Lung (tissue), 12 donors: ENCODE measurements around the gene CMTM5. TPM values are rescaled to one million over a fixed set of nuclear protein-coding genes. Genes with fewer than 3 reads are reported as not detected.
A peak's percentile ranks its signal among the peaks of the same experiment; 100 is the strongest.

ENCODE experiments used
- ATAC-seq: fragments of 200-7000 bp; cut with Tn5 transposase; one replicate; pipeline ENCODE4 v1.9.1; 2020; ENCODE audit warnings: moderate number of reproducible peaks; ENCODE audit not compliant: insufficient read depth, low FRiP score
- DNase-seq, 3 donors: peaks; one replicate each; pipeline ENCODE4 v3.0.0-alpha.2; 2013 to 2017
- H3K27ac ChIP-seq, 2 donors: one replicate each; pipeline ENCODE4 v1.5.1; 2013; ENCODE audit warnings: mild to moderate bottlenecking in 2 of 2, moderate library complexity in 2 of 2, control low read depth in 1 of 2, inconsistent platforms in 1 of 2, low read depth in 1 of 2, low read length in 1 of 2
- H3K27me3 ChIP-seq, 3 donors: one replicate each; pipeline ENCODE4 v1.5.1; 2013; ENCODE audit warnings: low read length in 2 of 3; ENCODE audit not compliant: control insufficient read depth in 3 of 3, insufficient read depth in 3 of 3
- H3K36me3 ChIP-seq, 4 donors: one replicate each; pipeline ENCODE4 v1.5.1; 2013; ENCODE audit warnings: low read length in 4 of 4, mild to moderate bottlenecking in 1 of 4, moderate library complexity in 1 of 4; ENCODE audit not compliant: control insufficient read depth in 4 of 4, insufficient read depth in 4 of 4
- H3K4me1 ChIP-seq, 5 donors: one replicate each; pipeline ENCODE4 v1.5.1; 2013; ENCODE audit warnings: low read length in 5 of 5, mild to moderate bottlenecking in 2 of 5, moderate library complexity in 1 of 5; ENCODE audit not compliant: control insufficient read depth in 5 of 5, insufficient read depth in 5 of 5
- H3K4me3 ChIP-seq: one replicate; pipeline ENCODE4 v1.5.1; 2013; ENCODE audit warnings: mild to moderate bottlenecking, control low read depth, moderate library complexity
- H3K9ac ChIP-seq, 2 donors: one replicate each; pipeline ENCODE4 v1.5.1; 2013; ENCODE audit warnings: low read length in 2 of 2, control low read depth in 1 of 2; ENCODE audit not compliant: insufficient read depth in 1 of 2
- H3K9me3 ChIP-seq, 4 donors: one replicate each; pipeline ENCODE4 v1.5.1; 2013; ENCODE audit warnings: low read length in 3 of 4, mild to moderate bottlenecking in 1 of 4, moderate library complexity in 1 of 4; ENCODE audit not compliant: control insufficient read depth in 4 of 4, insufficient read depth in 3 of 4
- WGBS, 2 donors: extraction: QIAGEN DNeasy Blood & Tissue Kit; methylation state at CpG; one replicate each; pipeline ENCODE4 v1.1.7; 2013; 5-methylcytosine and 5-hydroxymethylcytosine counted together
- polyA plus RNA-seq, 2 donors: library from polyadenylated mRNA; stranded (reverse); fragments of 200-250 nt; gene quantifications; one replicate each; pipeline ENCODE4 v1.2.1, GENCODE V29; 2013
- total RNA-seq, 2 donors: library from RNA; depleted of rRNA in 1 of 2; stranded (reverse); fragments of >200 nt in 1 of 2; gene quantifications; one replicate each; pipeline ENCODE4 v1.2.1, GENCODE V29; 2014 to 2021
- TF ChIP-seq, protein P1 (sequence below): IDR thresholded peaks from 2 replicates; pipeline ENCODE4 v1.5.1; 2012; ENCODE audit warnings: mild to moderate bottlenecking; ENCODE audit errors: control extremely low read depth, extremely low read depth
- donor health status: control.
- donor health status: control.
- donor health status: Bipolar disorder and iron deficiency.
- donor health status: healthy.
- donor health status: DM: yes; HTN: yes; CAD: no.

The CMTM5 gene
- total and polyA plus RNA-seq, 4 donors = 0.55 to 3.3 (median 1.4) TPM

DNA sequence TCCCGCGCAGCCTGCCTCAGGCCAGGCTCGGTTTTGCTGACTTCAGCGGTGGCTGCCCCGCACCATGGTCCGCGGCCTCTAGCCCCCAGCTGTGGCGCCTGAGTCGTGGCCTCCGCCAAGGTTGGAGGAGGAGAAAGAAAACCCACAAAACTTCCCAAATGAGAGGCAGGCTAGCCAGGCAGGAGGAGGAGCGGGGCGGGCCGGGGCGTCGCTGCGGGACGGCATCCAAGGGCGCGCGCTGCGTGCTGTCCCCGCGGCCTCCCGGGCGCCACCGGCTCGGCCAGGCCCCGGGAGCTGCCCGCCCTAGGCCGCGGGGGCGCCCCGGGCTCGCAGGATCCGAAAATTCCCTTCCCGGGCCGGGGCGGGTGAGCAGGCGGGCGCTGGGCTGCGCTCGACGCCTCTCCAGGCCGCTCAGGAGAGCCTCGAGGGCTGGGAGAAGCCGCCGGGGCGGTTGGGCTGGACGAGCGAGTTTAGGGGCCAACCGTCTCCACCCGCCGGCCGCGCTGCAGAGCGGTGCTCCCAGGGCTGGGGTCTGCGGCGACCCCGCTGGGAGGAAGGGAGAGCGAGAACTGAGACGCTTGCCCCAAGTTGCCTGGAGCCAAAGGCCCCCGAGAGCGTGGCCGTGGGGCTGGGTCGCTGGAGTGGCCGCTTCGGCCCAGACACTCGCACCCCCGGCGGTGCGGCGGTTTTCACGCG lies 11.7 kb upstream of the CMTM5 start, which contains the start of gene EFS:
Gene EFS (minus strand): TSS at position 137 of the 696 bp plus-strand sequence. CDS start 147 bp downstream, outside the sequence.
- peak within 1 kb of the TSS; percentile 33 for H3K4me3 ChIP-seq
- 1 to 2% methylated on average over 64 to 74 of the region's 74 CpGs for WGBS, 2 donors
- peak within 1 kb of the TSS; percentile 82 to 96 for H3K9ac ChIP-seq
- TF ChIP-seq, protein P1, sequence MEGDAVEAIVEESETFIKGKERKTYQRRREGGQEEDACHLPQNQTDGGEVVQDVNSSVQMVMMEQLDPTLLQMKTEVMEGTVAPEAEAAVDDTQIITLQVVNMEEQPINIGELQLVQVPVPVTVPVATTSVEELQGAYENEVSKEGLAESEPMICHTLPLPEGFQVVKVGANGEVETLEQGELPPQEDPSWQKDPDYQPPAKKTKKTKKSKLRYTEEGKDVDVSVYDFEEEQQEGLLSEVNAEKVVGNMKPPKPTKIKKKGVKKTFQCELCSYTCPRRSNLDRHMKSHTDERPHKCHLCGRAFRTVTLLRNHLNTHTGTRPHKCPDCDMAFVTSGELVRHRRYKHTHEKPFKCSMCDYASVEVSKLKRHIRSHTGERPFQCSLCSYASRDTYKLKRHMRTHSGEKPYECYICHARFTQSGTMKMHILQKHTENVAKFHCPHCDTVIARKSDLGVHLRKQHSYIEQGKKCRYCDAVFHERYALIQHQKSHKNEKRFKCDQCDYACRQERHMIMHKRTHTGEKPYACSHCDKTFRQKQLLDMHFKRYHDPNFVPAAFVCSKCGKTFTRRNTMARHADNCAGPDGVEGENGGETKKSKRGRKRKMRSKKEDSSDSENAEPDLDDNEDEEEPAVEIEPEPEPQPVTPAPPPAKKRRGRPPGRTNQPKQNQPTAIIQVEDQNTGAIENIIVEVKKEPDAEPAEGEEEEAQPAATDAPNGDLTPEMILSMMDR = no peak
- ATAC-seq (peak; percentile 60), DNase-seq (peak; percentile 62 to 74 (median 68))
- no peaks in the 10 kb centered on the region for H3K27me3 ChIP-seq
- H3K4me1 ChIP-seq = peaks cover 0 to 42% (median 17%) of the 10 kb centered on the region in 5 donors
- peak within 1 kb of the TSS; percentile 54 to 87 for H3K27ac ChIP-seq
- no peaks in the 10 kb centered on the region for H3K9me3 ChIP-seq
- H3K36me3 ChIP-seq = peaks cover 0 to 19% (median 7%) of the 10 kb centered on the region in 4 donors

DNA sequence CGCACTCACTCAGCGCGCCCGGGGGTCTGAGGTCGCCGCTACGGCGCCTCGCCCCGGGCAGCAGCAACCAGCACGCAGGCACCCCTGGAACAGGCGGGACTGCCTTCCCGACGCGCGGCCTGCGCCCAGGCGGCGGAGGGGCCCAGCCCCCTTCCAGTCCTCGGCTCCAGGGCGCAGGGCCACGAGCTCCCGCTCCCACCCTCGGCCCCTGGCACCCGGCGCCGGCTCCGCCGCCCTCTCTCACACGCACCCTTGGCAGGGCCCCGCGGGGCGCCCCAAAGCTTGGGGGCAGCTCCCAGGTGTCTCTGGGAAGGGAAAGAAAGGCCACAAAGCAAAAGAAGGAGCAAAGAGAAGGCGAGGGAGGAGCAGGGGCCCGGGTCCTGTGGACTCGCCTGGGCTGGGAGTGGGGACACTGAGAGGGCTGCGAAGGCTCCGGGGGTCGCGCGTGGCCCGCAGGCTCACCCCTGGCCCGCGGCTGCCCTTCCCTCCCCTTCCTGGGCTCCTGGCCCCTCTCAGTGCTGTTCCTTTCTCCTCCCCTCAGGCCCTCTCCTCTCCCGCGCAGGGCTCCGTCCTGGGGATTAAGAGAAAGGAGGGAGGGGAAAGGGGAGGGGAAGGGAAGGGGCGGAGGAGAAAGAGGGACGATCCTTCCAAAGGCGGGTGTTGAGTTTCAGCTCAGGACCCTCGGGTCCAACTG lies 11.0 kb upstream of the CMTM5 start:
- 4 to 7% methylated on average over 30 to 51 of the region's 51 CpGs for WGBS, 2 donors
- TF ChIP-seq, protein P1 = no peak
- H3K27me3 ChIP-seq = no peaks in the 10 kb centered on the region
- H3K4me3 ChIP-seq = peak overlapping the region; percentile 33
- H3K27ac ChIP-seq = peak overlapping the region; percentile 54 to 87
- peaks cover 0 to 16% (median 7%) of the 10 kb centered on the region in 4 donors for H3K36me3 ChIP-seq
- DNase-seq (peak in 2 of 3 donors; percentile 98 to 99), ATAC-seq (peak; percentile 56)
- H3K9ac ChIP-seq = peak overlapping the region in 1 of 2 donors; percentile 59
- H3K9me3 ChIP-seq = no peaks in the 10 kb centered on the region
- H3K4me1 ChIP-seq = peaks cover 0 to 42% (median 17%) of the 10 kb centered on the region in 5 donors

DNA sequence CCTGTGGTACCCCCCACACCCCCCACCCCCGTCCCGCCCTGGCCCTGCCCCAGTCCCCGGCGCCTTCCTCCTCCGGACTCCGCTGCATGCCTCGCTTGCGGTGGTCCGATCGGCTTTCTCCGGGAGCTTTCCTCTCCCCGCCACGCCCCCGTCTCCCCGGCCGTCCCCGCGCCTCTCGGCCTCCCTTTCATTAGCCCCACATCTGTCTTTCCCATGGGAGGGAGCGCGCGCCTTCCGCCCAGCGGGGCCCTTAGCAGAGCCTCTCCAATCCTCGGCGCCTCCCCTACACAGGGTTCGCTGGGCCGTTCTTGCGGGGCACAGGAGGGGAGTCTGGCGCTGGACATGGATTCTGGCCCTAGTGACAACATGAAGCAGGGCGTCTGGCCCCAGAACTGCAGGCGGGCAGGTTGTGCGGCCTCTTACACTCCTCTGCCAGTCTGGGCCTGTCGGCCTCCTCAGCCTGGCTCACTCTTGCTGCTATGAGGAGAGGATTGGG lies 10.4 kb upstream of the CMTM5 start:
- Histone ChIP-seq H3K27ac (peak overlapping the region in 1 of 2 donors; percentile 79), H3K36me3 (peaks cover 0 to 10% (median 5%) of the 10 kb centered on the region in 4 donors), H3K9ac (peak overlapping the region; percentile 17 to 77), H3K4me3 (no peak overlapping the region), H3K9me3 (no peaks in the 10 kb centered on the region), H3K27me3 (no peaks in the 10 kb centered on the region), H3K4me1 (peaks cover 0 to 37% (median 17%) of the 10 kb centered on the region in 5 donors)
- peak; percentile 37 for ATAC-seq
- TF ChIP-seq, protein P1 = no peak
- WGBS, 2 donors = 29 to 53% methylated on average over 24 to 34 of the region's 34 CpGs
- DNase-seq = peak in 2 of 3 donors; percentile 95 to 96
